Ishikawa (cell line): ENCODE results near the gene ZNF771.

Experiments
- CEBPB ChIP-seq: IDR thresholded peaks from 2 replicates; pipeline ENCODE4 v1.6.1; 2012
- EGR1 ChIP-seq: IDR thresholded peaks from 2 replicates; pipeline ENCODE4 v1.6.1; 2012
- EP300 ChIP-seq: IDR thresholded peaks from 2 replicates; pipeline ENCODE4 v1.6.1; 2012; ENCODE audit warnings: borderline replicate concordance
- FOXM1 ChIP-seq: IDR thresholded peaks from 2 replicates; pipeline ENCODE4 v1.6.1; 2012; ENCODE audit warnings: low read depth, borderline replicate concordance
- MAX ChIP-seq: IDR thresholded peaks from 2 replicates; pipeline ENCODE4 v1.6.1; 2012
- RAD21 ChIP-seq: IDR thresholded peaks from 2 replicates; pipeline ENCODE4 v1.6.1; 2012; ENCODE audit warnings: low read depth
- TAF1 ChIP-seq: IDR thresholded peaks from 2 replicates; pipeline ENCODE4 v1.6.1; 2012; ENCODE audit warnings: low read depth, mild to moderate bottlenecking
- TEAD4 ChIP-seq: IDR thresholded peaks from 2 replicates; pipeline ENCODE4 v1.6.1; 2012
- TF ChIP-seq, protein P1 (sequence below): IDR thresholded peaks from 2 replicates; pipeline ENCODE4 v1.6.1; 2012; ENCODE audit warnings: low read depth, mild to moderate bottlenecking

- TF ChIP-seq EP300 (no peak), EGR1 (no peak), RAD21 (no peak), CEBPB (no peak), FOXM1 (no peak), MAX (no peak), TAF1 (no peak), TEAD4 (no peak)
- TF ChIP-seq, protein P1, sequence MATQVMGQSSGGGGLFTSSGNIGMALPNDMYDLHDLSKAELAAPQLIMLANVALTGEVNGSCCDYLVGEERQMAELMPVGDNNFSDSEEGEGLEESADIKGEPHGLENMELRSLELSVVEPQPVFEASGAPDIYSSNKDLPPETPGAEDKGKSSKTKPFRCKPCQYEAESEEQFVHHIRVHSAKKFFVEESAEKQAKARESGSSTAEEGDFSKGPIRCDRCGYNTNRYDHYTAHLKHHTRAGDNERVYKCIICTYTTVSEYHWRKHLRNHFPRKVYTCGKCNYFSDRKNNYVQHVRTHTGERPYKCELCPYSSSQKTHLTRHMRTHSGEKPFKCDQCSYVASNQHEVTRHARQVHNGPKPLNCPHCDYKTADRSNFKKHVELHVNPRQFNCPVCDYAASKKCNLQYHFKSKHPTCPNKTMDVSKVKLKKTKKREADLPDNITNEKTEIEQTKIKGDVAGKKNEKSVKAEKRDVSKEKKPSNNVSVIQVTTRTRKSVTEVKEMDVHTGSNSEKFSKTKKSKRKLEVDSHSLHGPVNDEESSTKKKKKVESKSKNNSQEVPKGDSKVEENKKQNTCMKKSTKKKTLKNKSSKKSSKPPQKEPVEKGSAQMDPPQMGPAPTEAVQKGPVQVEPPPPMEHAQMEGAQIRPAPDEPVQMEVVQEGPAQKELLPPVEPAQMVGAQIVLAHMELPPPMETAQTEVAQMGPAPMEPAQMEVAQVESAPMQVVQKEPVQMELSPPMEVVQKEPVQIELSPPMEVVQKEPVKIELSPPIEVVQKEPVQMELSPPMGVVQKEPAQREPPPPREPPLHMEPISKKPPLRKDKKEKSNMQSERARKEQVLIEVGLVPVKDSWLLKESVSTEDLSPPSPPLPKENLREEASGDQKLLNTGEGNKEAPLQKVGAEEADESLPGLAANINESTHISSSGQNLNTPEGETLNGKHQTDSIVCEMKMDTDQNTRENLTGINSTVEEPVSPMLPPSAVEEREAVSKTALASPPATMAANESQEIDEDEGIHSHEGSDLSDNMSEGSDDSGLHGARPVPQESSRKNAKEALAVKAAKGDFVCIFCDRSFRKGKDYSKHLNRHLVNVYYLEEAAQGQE = no peak
These were observed 6.8 kb downstream of the ZNF771 start for GRCh38 chr16:30414159-30414558.
